ENCODE results near the gene NKX6-1. TPM values are rescaled to one million over a fixed set of nuclear protein-coding genes. Genes with fewer than 3 reads are reported as not detected.

NKX6-1 gene
- total RNA-seq, 4 donors from 2014 or later, result 0.40 to 19.1 TPM; not detected in 2

DNA sequence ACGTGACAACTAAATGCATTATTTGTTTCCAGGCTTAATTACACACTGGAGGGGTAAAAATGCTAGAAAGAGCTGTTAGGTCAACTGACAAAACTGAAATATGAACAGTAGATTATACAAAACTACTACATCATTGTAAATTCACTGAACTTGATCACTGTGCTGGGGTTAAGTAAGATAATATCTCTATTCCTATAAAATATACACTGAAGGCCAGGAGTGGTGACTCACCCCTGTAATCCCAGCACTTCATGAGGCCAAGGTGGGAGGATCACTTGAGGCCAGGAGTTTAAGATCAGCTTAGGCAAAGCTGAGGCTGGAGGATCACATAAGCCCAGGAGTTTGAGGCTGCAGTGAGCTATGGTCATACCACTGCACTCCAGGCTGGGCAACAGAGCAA lies 31.8 kb upstream of the NKX6-1 start:
- Histone ChIP-seq H3K27ac (no peak overlapping the region), H3K4me3 (replicated peaks in 1 of 3) (no peak overlapping the region), H3K9me3 (no peaks in the 10 kb centered on the region), H3K36me3 (no peaks in the 10 kb centered on the region), H3K27me3 (no peaks in the 10 kb centered on the region), H3K4me1 (no peaks in the 10 kb centered on the region)
- WGBS, 2 donors, result 57 to 87% methylated on average over 1 of the region's 1 CpG
- intact Hi-C loops (cut with DNase I), result no loop called here
- TF ChIP-seq, protein P1, sequence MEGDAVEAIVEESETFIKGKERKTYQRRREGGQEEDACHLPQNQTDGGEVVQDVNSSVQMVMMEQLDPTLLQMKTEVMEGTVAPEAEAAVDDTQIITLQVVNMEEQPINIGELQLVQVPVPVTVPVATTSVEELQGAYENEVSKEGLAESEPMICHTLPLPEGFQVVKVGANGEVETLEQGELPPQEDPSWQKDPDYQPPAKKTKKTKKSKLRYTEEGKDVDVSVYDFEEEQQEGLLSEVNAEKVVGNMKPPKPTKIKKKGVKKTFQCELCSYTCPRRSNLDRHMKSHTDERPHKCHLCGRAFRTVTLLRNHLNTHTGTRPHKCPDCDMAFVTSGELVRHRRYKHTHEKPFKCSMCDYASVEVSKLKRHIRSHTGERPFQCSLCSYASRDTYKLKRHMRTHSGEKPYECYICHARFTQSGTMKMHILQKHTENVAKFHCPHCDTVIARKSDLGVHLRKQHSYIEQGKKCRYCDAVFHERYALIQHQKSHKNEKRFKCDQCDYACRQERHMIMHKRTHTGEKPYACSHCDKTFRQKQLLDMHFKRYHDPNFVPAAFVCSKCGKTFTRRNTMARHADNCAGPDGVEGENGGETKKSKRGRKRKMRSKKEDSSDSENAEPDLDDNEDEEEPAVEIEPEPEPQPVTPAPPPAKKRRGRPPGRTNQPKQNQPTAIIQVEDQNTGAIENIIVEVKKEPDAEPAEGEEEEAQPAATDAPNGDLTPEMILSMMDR (IDR thresholded peaks at IDR 0.05), result no peak
- TF ChIP-seq POLR2A (IDR thresholded peaks at IDR 0.05), result no peak
- DNase-seq, result no peak

- intact Hi-C loops (cut with DNase I), result no loop called here
- Histone ChIP-seq H3K36me3 (no peaks in the 10 kb centered on the region), H3K27ac (no peak overlapping the region), H3K4me3 (replicated peaks in 1 of 3) (no peak overlapping the region), H3K4me1 (no peaks in the 10 kb centered on the region), H3K27me3 (no peaks in the 10 kb centered on the region), H3K9me3 (no peaks in the 10 kb centered on the region)
- DNase-seq, result no peak
- TF ChIP-seq, protein P1 (IDR thresholded peaks at IDR 0.05), result no peak
- TF ChIP-seq POLR2A (IDR thresholded peaks at IDR 0.05), result no peak
- WGBS, 2 donors, result 60 to 80% methylated on average over 1 of the region's 1 CpG
Observed at GRCh38 chr4:84530454-84530853, 31.4 kb upstream of the NKX6-1 start.

- H3K4me3 ChIP-seq (replicated peaks in 1 of 3), result no peak overlapping the region
- H3K36me3 ChIP-seq, result no peaks in the 10 kb centered on the region
- H3K27me3 ChIP-seq, result no peaks in the 10 kb centered on the region
- no peaks in the 10 kb centered on the region for H3K9me3 ChIP-seq
- no peak overlapping the region for H3K27ac ChIP-seq
- no peaks in the 10 kb centered on the region for H3K4me1 ChIP-seq
- TF ChIP-seq POLR2A (IDR thresholded peaks at IDR 0.05), result no peak
- TF ChIP-seq, protein P1 (IDR thresholded peaks at IDR 0.05), result peak in 4 of 6 experiments; percentile 31 to 62 (median 54)
- intact Hi-C loops (cut with DNase I), result no loop called here
- DNase-seq, result no peak
- 96% methylated on average over 2 of the region's 2 CpGs for WGBS, 2 donors
Observed at GRCh38 chr4:84529169-84529751, 30.2 kb upstream of the NKX6-1 start.

GRCh38 chr4:84527391-84527790 lies 28.3 kb upstream of the NKX6-1 start:
- H3K9me3 ChIP-seq, result no peaks in the 10 kb centered on the region
- no peaks in the 10 kb centered on the region for H3K36me3 ChIP-seq
- H3K27ac ChIP-seq, result no peak overlapping the region
- no peaks in the 10 kb centered on the region for H3K27me3 ChIP-seq
- intact Hi-C loops (cut with DNase I), result no loop called here
- H3K4me3 ChIP-seq (replicated peaks in 1 of 3), result no peak overlapping the region
- no peaks in the 10 kb centered on the region for H3K4me1 ChIP-seq
- TF ChIP-seq, protein P1 (IDR thresholded peaks at IDR 0.05), result no peak
- TF ChIP-seq POLR2A (IDR thresholded peaks at IDR 0.05), result no peak
- no peak for DNase-seq

- intact Hi-C loops (cut with DNase I), result no loop called here
- Histone ChIP-seq H3K4me1 (no peaks in the 10 kb centered on the region), H3K36me3 (no peaks in the 10 kb centered on the region), H3K27me3 (no peaks in the 10 kb centered on the region), H3K27ac (no peak overlapping the region), H3K4me3 (replicated peaks in 1 of 3) (no peak overlapping the region), H3K9me3 (no peaks in the 10 kb centered on the region)
- 77 to 85% methylated on average over 2 of the region's 2 CpGs for WGBS, 2 donors
- TF ChIP-seq, protein P1 (IDR thresholded peaks at IDR 0.05), result no peak
- TF ChIP-seq POLR2A (IDR thresholded peaks at IDR 0.05), result no peak
- DNase-seq, result no peak
Observed at GRCh38 chr4:84515075-84515474, 16.0 kb upstream of the NKX6-1 start.

Data from thyroid gland (tissue), 4 donors.